ENCODE data around the gene ASTN2. TPM values are rescaled to one million over a fixed set of nuclear protein-coding genes. Genes with fewer than 3 reads are reported as not detected.

ASTN2 gene
- total RNA-seq, 1 donor: 5.6 TPM

DNA sequence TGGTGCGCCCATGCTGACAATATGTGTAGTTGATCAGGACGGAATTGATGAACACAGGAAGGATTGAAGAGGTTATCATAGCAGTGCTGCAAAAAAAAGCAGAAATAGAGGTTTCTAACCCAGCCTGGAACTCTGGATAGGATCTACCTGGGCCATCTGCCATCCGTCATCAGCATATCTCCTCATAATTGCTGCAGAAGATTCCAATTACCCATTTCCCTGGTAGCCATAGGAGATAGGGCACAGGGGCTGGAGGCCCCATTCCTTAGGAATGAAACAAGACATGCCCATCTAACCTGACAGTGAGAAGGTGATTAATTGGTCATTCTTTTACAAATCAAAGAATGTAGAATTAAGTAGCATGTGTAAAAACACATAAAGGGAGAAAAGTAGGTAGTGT is 788.1 kb downstream of the ASTN2 start:
- H3K4me3 ChIP-seq (ENCODE audit: low read depth, low read length): no peak overlapping the region
- no peak for DNase-seq (ENCODE audit: low read depth)
- TF ChIP-seq, protein P1, sequence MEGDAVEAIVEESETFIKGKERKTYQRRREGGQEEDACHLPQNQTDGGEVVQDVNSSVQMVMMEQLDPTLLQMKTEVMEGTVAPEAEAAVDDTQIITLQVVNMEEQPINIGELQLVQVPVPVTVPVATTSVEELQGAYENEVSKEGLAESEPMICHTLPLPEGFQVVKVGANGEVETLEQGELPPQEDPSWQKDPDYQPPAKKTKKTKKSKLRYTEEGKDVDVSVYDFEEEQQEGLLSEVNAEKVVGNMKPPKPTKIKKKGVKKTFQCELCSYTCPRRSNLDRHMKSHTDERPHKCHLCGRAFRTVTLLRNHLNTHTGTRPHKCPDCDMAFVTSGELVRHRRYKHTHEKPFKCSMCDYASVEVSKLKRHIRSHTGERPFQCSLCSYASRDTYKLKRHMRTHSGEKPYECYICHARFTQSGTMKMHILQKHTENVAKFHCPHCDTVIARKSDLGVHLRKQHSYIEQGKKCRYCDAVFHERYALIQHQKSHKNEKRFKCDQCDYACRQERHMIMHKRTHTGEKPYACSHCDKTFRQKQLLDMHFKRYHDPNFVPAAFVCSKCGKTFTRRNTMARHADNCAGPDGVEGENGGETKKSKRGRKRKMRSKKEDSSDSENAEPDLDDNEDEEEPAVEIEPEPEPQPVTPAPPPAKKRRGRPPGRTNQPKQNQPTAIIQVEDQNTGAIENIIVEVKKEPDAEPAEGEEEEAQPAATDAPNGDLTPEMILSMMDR (IDR thresholded peaks at IDR 0.05; ENCODE audit: insufficient read depth, low read length): no peak

- TF ChIP-seq, protein P1 (IDR thresholded peaks at IDR 0.05; ENCODE audit: insufficient read depth, low read length): no peak
- DNase-seq (ENCODE audit: low read depth): no peak
- no peak overlapping the region for H3K4me3 ChIP-seq (ENCODE audit: low read depth, low read length)
Measured at GRCh38 chr9:116623715-116624114, 791.1 kb downstream of the ASTN2 start.

- DNase-seq (ENCODE audit: low read depth): no peak
- H3K4me3 ChIP-seq (ENCODE audit: low read depth, low read length): no peak overlapping the region
- TF ChIP-seq, protein P1 (IDR thresholded peaks at IDR 0.05; ENCODE audit: insufficient read depth, low read length): no peak
Measured at GRCh38 chr9:116617389-116617788, 797.5 kb downstream of the ASTN2 start.

DNA sequence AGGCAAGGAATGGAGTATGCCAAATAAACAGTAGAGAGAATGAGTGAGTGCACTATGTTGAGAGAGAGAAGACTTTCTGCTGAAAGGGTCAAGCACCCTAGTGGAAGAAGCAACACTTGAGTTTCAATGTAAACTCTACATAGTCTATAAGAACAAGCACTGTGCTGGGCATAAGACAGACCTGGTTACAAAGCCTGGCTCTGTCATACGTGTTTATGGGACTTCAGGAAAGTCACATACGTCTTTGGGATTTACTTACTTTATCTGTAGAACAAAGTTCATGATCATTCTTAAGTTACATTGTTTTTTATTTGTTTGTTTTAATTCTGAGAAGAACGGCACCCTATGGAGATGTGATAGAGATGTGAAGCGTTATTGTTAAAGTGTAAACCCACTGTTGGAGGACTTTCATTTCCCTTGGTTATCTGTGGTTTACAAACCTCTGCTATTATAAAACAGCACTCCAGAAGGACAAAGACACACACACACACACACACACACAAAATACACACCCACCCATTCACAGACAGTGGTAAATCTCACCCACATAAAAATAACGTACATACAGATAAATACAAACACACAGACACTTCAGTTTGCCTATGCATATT is 798.4 kb downstream of the ASTN2 start:
- TF ChIP-seq, protein P1 (IDR thresholded peaks at IDR 0.05; ENCODE audit: insufficient read depth, low read length): no peak
- H3K4me3 ChIP-seq (ENCODE audit: low read depth, low read length): no peak overlapping the region
- DNase-seq (ENCODE audit: low read depth): no peak

GRCh38 chr9:116608064-116608463 is 806.8 kb downstream of the ASTN2 start:
- no peak for DNase-seq (ENCODE audit: low read depth)
- TF ChIP-seq, protein P1 (IDR thresholded peaks at IDR 0.05; ENCODE audit: insufficient read depth, low read length): no peak
- no peak overlapping the region for H3K4me3 ChIP-seq (ENCODE audit: low read depth, low read length)

GRCh38 chr9:116605904-116606341 is 808.9 kb downstream of the ASTN2 start:
- TF ChIP-seq, protein P1 (IDR thresholded peaks at IDR 0.05; ENCODE audit: insufficient read depth, low read length): no peak
- peak; percentile 82 for DNase-seq (ENCODE audit: low read depth)
- H3K4me3 ChIP-seq (ENCODE audit: low read depth, low read length): no peak overlapping the region

- no peak overlapping the region for H3K4me3 ChIP-seq (ENCODE audit: low read depth, low read length)
- TF ChIP-seq, protein P1 (IDR thresholded peaks at IDR 0.05; ENCODE audit: insufficient read depth, low read length): no peak
- DNase-seq (ENCODE audit: low read depth): no peak
Measured at GRCh38 chr9:116605060-116605459, 809.8 kb downstream of the ASTN2 start.

Measured in fibroblast of the aortic adventitia (primary cell).